Dermis microvascular lymphatic vessel endothelial cell (primary cell): ENCODE measurements around the gene XPR1. TPM values are rescaled to one million over a fixed set of nuclear protein-coding genes. Genes with fewer than 3 reads are reported as not detected.
"Not testable (repeated sequence)": the region's sequence is repeated elsewhere in the genome, so short reads cannot be mapped to it uniquely, and the experiment has no call there.

Experiments
- DNase-seq, 2 donors: peaks; one replicate each; pipeline versions ENCODE4 v3.0.0 to v3.0.0-alpha.2; 2010; ENCODE audit warnings: low read depth in 2 of 2
- total RNA-seq: library from RNA; depleted of rRNA; stranded (reverse); fragments of >200 nt; gene quantifications from 2 replicates; pipeline ENCODE4 v1.2.1, GENCODE V29; 2014

Gene XPR1
- total RNA-seq, 1 donor from 2014 or later = 29.3 TPM

DNA sequence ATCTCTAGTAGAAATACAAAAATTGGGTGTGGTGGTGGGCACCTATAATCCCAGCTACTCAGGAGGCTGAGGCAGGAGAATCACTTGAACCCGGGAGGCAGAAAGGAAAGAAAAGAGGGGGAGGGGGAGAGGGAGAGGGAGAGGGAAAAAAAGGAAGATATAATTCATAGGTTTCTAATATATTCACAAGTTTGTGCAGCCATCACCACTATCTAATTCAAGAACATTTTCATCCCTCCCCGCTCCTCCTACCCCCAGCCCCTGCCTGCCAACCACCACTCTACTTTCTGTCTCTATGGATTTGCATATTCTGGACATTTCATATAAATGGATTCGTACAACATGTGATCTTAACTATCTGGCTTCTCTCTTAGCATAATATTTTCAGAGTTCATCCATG, 147.8 kb downstream of the XPR1 start:
- no peak for DNase-seq

DNA sequence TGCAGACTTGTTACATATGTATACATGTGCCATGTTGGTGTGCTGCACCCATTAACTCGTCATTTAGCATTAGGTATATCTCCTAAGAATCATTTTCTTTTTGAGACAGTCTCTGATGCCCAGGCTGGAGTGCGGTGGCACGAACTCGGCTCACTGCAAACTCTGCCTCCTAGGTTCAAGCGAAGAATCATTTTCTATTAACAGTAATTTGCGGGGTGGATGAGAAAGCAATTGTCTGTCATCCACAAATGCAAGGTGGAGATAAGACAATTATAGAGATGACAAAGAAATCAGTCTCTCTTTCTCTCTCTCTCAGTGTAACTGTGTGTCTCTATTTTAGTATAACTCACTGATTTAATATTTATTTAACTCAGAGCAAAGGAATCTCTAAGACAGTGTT, 149.9 kb downstream of the XPR1 start:
- DNase-seq = no peak

DNA sequence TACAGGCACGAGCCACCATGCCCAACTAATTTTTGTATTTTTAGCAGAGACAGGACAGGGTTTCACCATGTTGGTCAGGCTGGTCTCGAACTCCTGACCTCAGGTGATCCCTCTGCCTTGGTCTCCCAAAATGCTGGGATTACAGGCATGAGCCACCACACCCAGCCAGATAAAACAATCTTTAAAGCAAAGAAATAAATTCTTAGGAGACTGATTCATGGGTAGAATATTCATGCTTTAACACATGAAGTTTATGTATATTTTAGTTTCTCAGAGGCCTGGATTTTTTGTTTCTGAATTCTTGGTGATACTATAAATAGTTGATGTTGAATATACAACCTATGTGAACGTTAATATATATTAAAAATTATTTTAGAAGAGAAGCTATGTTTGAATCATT, 153.5 kb downstream of the XPR1 start:
- no peak for DNase-seq

DNA sequence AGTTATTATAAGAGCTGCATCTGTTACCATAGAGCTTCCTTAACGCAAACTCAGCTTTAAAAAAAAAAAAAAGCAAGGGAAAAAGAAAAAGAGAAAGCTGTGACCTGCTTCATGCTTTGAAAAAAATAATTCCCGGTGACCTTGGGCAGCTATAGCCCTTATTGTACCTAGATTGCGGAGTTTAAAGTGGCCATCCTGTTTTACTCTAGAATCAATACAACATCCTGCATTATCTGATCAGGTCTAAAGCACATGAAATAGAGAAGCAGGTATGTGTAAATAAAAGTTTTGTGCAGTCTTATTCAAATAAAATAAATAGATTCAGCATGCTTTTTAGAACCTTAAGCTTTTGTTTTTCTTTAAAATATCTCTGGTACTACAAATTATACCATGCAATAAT, 154.1 kb downstream of the XPR1 start:
- DNase-seq = no peak

DNA sequence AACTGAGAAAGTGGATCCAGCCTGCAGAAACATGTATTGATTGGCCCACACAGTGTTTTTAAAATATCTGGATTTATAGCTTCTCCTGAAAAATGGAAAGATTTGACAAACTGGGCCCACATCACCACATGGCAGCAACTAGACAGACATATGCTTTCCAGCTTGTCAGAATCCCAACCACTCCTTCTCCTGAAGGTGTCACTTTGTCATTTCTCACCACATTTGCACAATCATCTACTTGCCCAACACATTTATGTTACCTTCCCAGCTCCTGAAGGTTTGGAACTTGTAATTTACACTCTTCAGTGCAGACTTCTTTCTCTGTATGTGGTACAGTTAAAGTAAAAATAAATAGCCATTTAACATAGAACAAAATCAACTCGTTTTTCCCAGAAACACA, 154.8 kb downstream of the XPR1 start:
- DNase-seq = no peak

DNA sequence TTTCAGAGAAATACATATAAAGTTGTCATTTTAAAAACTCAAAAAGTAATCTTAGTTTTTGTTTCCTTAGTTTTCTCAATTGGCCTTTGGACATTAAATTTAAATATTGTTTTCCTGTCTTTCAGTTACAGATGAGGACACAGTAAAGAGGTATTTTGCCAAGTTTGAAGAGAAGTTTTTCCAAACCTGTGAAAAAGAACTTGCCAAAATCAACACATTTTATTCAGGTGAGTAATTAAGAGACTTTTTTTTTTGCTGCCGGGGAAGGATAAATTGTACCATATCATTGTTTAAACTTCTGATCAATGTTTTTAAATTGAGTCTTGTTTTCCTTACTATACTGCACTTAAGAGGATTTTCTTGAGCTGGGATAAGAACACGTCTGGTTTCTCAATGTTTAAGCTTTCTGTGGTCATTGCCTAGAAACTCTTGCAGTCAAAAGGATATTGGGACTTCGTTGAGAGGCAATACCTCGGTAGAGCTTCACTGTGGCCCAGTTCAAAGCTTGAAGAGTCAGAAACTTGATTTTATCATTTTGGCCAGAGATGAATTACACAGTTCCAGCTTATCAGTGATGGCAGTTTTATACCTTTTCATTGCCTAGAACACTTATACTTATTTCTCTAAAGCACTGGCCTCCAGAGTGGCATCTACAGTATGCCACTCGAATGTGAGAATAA, 155.9 kb downstream of the XPR1 start:
- DNase-seq = peak; percentile 16 to 21

DNA sequence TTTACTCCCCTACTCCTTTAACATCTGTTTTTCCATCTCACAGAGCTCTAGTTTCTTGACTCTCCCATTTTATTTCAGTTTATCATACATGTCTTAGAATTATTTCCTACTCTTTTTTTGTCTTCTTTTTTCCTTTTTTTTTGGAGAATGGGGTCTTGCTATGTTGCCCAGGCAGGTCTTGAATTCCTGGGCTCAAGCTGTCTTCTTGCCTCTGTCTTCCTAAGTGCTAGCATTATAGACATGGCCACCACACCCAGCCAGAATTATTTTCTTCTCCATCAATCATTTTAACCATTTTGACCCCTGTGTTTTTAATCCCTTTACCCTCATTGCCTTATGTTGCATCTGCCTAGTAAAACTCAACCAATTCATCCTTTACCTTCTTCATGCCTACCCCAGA, 157.6 kb downstream of the XPR1 start:
- DNase-seq = no peak

DNA sequence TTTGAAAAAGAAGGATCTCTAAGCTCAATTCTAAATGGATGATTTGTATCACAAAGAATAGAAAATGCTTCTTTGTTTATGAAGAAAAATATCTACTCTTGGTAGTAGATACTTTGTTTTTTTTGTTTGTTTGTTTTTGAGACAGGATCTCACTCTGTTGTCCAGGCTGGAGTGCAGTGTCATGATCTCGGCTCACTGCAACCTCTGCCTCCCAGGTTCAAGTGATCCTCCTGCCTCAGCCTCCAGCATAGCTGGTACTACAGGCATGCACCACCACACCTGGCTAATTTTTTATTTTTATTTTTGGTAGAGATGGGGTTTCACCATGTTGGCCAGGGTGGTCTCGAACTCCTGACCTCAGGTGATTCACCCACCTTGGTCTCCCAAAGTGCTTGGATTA, 159.3 kb downstream of the XPR1 start:
- DNase-seq = not testable (repeated sequence)

DNA sequence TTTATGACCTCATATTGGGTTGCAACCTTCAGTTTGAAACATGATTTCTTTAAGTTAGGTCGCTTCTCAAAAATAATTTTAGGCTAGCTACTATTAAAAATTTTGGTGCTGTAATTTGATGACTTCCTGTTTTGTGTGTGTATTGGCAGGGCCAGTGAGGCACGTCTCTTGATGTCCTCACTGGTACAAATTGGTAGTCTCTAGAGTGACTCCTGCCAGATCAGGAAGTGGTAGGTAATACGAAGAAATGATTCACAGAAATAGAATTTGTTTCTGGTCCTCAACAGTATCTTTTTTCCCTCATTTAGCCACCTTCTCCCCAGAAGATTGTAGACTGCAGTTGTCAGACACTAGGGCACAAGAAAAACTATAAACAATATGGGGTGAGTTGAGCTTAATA, 160.0 kb downstream of the XPR1 start:
- DNase-seq = peak in 1 of 2 donors; percentile 41

DNA sequence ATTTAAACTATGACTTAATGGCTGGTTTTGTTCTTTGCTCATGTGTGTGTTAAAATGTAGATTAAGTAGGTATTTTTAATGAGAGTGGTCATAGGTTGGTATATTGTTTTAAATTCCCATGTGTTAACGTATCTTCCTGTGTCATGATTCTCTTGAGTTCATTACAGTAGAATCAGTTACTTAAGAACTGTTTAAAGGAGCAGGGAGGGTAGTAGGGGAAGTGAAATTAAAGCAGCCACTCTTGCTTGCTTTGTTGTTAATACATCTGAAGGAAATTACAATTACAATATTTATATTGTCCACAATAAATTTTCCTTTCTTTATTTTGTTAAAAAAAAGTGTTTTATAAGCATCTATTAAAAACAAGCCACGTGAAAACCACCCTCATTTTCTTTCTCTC, 161.6 kb downstream of the XPR1 start:
- no peak for DNase-seq

DNA sequence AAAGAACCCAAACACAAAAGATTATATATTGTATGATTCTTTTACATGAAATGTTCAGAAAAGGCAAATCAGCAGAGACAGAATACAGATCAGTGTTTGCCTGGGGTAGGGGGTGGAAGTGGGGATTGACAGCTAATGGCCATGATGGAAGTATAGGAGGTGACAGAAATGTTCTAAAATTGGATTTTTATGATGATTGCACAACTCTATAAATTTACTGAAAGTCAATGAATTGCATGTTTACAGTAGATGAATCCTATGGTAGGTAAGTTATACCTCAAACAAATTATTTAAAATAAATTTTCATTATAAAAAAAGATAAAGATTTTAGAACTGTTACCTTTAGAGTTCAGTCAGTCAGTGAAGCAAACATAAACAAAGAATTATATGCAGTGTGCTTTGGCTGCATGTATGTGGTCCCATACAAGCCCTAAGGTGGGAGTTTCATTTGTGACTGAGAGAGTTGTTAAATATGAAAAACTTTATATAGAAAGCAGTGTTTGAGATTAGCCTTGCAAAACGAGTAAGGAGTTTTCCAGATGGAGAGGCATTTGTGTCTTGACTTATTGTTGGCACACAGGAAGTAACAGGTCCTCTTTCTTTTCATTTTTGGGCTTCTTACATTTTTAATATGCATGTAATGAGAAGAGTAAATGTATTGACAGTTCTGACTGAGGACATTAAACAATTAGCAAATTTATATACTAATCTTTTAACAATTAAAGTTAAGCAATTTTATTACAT, 165.2 kb downstream of the XPR1 start:
- no peak for DNase-seq

DNA sequence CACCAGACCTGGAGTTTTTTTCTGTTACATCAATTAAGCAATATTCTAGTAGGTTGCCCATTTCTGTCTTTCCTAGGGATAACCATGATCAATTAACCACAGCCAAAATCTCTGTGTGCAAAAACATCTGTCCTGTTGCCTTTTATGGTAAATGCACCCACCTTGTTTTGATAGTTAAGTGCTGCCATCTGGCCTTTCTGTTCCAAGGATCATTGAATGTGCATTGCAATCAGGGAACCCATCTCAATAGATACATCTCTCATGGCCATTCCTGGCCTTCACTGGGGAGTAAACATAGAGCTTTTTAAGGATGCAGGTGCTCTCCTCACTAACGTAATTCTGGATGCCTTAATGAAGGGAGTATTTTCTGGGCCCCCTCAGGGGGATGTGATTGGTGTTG, 169.1 kb downstream of the XPR1 start:
- no peak for DNase-seq

DNA sequence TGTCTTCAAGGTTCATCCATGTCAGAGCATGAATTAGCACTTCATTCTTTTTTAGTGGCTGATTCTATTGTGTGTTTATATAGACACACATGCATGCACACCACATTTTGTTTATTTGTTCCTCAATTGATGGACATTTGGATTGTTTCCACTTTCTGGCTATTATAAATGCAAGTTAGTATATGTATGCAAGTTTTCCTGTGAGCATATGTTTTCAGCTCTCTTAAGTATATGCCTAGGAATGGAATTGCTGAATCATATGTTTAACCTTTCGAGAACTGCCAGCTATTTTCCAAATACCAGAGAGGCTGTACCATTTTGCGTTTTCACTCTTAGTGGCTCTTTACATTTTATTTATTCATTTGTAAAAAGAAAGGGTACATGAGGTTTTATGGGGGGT, 171.0 kb downstream of the XPR1 start:
- no peak for DNase-seq

DNA sequence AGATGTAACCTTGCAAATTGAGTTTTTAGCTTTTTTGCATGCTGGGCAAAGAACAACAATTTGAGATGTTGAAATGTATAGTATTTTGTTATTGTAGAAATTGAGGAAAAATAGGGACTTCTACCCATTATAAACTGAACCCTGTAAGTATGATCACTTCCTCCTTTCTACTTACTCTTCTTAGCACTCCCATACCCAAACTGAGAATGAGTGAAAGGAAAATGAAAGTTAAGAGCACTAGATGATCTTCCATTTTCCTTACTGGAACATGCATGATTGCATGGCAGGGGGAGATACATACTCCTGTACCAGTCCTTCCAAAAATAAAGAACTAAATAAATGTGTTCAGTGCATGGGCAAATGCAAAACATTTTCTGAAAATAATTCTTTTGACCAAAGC, 173.5 kb downstream of the XPR1 start:
- no peak for DNase-seq

DNA sequence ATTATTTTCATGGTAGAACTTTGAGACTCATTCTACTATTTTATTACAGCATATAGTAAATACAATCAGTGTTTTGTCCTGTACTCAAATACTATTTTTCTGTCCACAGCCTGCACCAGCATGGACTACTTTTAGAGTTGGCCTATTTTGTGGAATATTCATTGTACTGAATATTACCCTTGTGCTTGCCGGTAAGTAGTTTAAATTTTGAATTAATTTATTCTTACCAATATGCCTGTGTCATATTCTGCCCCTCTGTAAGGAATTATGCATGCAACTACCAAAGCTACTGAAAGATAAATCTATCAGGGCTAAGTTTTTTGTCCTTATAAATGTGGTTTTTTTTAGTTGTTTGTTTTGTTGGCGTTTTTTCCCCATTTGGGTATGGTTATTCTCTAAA, 179.5 kb downstream of the XPR1 start:
- no peak for DNase-seq

DNA sequence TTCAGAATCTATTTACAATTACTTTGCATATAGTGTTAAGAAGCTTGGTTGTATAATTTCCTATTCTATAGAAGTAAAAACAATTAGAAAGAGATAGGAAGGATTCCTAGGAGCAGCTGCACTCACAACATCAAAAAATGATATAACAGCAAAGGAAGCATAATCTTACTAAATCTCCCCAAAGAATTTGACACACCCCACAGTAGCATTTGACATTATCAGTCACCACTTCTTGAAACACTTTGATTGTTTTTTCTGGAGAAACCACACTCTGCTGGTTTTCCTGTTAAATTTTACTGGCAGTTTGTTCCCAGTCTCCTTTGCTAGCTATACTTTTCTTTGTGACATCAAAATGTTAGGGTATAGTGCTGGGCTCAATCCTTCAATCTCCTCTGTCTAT, 180.1 kb downstream of the XPR1 start:
- no peak for DNase-seq

DNA sequence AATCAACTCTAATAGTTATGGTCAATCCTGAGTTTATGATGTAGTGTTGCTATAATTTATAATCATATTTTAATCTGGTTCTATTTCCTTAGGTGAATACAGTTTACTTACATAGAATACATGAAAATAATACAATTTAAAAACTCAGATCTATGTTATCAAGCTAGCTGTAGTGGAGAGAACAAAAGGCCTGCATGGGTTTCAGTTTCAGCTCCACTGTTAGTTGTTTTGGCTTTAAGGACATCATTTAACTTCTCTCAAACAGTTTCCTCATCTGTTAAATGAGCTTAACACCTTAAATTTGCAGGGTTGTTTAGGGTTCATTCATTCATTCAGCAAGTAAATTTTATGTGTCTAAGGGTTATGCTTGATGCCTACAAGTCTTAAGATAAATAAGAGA, 182.4 kb downstream of the XPR1 start:
- DNase-seq = no peak

DNA sequence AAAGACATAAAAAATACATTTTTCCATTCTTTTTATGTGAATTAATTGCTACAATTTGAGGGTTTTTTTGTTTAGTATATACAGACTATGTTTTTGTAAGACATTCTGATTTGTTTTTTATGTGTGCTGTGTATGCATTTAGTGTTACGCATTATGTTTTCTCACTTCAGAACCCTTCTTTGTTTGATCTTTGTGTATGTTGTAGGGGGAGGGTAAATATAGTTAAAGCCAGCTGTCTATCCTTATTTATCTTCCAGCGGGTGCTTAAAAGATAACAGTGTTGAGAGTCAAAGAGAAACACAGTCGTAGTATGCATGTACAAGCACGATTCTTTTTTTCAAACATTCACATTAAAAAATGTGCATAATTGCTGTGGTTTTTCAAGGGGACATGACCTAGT, 183.4 kb downstream of the XPR1 start:
- DNase-seq = no peak

DNA sequence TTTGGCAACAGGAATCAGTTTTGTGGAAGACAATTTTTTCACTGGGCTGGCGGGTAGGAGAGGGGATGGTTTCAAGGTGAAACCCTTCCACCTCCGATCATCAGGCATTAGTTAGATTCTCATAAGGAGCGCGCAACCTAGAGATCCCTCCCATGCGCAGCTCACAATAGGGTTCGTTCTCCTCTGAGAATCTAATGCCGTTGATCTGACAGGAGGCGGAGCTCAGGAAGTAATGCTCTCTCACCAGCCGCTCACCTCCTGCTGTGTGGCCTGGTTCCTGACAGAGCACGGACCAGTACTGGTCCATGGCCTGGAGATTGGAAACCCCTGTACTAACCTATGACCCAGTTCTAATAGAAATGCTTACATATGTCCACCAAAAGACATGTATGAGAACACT, 184.3 kb downstream of the XPR1 start:
- DNase-seq = no peak

DNA sequence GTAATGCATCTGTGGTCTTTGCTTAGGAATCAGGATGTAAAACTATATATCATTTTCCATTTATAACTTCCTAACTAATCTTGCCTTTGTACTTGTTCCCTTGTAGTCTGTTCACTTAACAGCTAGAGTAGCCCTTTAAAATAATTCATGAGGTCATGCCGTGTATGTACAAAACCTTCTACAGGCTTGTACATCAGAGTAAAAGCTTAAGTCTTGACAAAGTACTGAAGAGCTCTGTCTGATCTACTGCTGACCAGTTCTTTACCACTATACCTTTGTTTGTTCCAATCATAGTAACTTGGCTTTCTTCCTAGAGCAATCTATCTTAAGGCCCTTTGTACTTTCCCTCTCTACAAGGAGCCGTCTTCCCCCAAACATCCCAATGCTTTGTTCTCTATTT, 190.1 kb downstream of the XPR1 start:
- no peak for DNase-seq

DNA sequence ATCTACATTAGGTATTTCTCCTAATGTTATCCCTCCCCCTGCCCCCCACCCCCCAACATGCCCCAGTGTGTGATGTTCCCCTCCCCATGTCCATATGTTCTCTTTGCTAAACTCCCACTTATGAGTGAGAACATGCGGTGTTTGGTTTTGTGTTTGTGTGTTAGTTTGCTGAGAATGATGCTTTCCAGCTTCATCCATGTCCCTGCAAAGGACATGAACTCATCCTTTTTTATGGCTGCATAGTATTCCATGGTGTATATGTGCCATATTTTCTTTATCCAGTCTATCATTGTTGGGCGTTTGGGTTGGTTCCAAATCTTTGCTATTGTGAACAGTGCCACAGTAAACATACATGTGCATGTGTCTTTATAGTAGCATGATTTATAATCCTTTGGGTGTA, 199.7 kb downstream of the XPR1 start:
- not testable (repeated sequence) for DNase-seq

DNA sequence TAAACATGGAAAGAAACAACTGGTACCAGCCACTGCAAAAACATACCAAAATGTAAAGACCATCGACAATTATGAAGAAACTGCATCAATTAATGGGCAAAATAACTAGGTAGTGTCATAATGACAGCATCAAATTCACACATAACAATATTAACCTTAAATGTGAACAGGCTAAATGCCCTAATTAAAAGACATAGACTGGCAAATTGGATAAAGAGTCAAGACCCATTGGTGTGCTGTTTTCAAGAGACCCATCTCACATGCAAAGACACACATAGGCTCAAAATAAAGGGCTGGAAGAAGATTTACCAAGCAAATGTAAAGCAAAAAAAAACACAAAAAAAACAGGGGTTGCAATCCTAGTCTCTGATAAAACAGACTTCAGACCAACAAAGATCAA, 201.4 kb downstream of the XPR1 start:
- not testable (repeated sequence) for DNase-seq

DNA sequence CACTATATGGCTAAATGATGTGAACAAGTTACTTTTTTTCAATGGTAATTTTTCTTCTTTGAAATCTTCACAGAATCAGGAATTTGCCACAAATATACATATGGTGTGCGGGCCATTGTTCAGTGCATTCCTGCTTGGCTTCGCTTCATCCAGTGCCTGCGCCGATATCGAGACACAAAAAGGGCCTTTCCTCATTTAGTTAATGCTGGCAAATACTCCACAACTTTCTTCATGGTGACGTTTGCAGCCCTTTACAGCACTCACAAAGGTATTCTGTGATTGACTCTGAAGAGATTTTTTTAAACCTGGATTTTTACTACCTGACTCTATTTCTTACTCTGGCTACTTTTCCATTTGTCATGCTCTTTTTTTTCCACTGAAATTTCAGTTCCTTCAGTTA, 204.6 kb downstream of the XPR1 start:
- DNase-seq = no peak

DNA sequence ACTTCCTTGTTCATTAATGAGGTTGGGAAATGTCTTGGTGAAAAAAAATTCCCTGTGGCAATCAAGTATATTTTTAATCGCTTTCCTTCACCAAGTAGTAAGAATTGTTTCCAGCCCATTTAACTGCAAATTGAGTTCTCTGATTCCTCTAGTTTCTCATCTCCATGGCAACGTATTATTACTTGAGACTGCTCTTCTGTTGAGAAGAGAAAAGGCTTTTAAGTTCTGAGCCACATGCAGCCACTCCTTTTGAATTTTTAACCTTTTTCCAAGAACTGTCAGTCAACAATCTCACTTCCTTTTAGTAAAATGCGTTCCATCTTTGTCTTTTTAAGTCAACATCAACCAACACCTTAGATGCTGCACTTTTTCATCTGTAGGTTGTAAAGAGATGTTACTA, 205.2 kb downstream of the XPR1 start:
- no peak for DNase-seq
